Activated gamma-delta T cell treated with anti-CD3 and anti-CD28 coated beads, Interleukin-2, amount 50 U/mL, for 16 hours (primary cell): ENCODE data around the gene PPL.
"Not testable (repeated sequence)": the region's sequence is repeated elsewhere in the genome, so short reads cannot be mapped to it uniquely, and the experiment has no call there.

Experiments
- DNase-seq: peaks from one replicate; pipeline ENCODE4 v3.0.0-alpha.2; 2020; ENCODE audit warnings: low read depth

PPL gene

DNA sequence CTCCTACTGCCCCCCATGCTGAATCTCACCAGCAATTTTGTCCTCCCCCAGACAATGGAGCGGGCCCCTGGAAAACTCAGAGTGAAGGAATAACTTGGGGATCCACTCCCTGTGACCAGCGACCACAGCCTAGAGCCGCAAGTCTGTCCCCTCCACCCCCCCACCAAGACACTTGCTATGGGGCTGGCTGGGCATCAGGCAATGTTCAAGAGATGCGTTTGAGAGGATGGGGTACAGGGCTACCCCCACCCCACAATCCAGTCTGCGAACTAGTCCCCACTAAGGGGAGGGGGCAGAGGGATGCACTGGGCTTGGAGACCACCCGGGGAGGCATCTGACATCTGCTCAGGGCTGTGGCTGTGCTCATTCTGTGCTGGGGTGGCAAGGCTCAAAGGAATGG lies 2.4 kb downstream of the PPL start:
- no peak for DNase-seq

DNA sequence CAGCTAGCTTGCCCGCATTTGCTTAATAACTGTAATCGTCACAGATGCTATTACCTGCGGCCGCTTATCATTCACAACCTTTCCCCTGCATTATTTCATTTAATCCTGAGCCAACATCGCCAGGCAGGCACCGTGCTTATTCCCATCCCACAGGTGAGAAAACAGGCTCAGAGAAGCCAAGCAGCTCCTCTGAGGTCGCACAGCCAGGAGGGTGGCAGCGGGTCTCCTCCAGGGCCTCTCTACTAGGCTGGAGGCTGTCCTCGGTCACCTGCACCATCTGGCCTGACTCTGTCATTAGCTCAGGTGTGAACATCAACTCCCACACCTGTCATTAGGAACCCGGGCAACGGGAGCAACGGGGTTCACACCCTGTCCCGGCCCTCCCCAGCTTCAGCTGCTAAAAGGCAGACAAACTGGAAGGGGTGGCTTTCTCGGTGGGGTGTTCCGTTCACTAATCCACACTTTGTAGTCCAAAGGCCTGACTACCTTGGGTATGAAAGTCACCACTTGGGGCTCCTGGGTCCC lies 3.0 kb downstream of the PPL start:
- DNase-seq, result no peak

DNA sequence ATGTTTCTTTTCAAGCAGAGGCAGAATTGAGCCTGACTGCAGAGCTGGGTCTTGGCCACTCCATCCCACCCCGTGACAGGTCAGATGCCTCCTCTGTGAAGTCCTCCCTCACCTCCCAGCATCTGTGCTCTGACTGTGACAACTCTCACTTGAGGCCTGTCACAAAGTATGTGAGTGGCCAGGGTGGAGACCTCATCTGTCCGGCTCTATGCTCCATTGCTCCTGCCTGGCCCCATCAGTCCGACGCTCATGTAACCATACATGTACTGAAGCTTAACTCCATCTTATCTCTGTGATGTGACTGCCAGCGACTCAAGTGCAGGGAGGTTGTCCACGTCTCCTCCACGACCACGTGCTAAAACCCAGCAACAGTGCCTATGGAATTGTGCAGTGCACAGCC lies 3.5 kb downstream of the PPL start:
- DNase-seq, result no peak

DNA sequence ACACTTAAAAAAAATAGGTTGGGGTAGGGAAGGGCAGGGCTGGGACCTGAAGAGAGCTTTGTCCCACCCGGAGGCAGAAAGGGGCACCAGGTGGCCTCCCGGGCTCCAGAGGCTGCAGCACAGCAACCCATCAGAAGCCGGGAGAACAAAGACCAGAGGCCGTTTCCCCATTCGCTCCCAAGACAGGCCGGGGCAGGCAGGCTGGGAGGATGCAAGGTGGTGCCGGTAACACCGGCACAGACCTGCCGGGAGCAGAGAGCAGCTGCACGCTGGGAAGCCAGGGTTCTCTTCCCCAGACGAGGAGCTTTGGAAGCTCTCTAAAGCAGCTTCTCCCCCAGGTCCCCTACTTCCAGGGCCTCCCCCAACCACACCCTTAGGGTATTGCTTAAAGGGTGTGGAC lies 5.6 kb downstream of the PPL start:
- no peak for DNase-seq

GRCh38 chr16:4929619-4930018 lies 7.3 kb downstream of the PPL start:
- not testable (repeated sequence) for DNase-seq

- no peak for DNase-seq
Observed at GRCh38 chr16:4928227-4928626, 8.7 kb downstream of the PPL start.

DNA sequence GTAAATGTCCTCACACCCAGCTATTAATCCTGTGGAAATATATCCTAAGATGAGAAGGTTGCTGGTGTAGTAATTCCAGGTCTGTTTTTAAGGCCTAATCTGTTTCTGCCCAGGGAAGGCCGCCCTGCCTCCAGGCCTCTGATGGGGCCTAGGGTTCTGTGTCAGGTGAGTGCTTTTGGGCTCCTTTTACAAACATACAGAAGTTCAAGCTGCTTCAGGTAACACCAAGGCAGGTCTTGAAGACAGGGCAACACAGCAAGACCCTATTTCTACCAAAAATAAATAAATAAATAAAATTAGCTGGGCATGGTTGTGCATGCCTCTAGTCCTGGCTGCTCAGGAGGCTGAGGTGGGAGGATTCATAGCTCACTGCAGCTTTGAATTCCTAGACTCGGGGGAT lies 9.3 kb downstream of the PPL start:
- no peak for DNase-seq

- no peak for DNase-seq
Observed at GRCh38 chr16:4926928-4927327, 10.0 kb downstream of the PPL start.

GRCh38 chr16:4925791-4926190 lies 11.2 kb downstream of the PPL start:
- DNase-seq, result no peak

DNA sequence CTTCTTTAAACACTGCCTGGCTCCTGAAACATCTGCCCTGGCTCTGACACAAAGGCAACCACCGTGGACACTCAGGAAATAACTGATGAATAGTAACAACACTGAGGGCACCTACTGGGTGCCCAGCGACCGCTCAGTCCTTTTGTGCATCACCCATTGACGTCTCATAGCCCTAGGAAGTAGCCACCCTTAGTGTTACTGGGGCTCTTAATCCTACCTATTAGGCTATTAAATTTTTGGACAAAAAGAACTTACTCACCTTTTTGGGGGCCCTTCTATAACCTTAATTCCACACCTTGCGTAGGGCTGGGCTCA lies 11.7 kb downstream of the PPL start:
- no peak for DNase-seq

DNA sequence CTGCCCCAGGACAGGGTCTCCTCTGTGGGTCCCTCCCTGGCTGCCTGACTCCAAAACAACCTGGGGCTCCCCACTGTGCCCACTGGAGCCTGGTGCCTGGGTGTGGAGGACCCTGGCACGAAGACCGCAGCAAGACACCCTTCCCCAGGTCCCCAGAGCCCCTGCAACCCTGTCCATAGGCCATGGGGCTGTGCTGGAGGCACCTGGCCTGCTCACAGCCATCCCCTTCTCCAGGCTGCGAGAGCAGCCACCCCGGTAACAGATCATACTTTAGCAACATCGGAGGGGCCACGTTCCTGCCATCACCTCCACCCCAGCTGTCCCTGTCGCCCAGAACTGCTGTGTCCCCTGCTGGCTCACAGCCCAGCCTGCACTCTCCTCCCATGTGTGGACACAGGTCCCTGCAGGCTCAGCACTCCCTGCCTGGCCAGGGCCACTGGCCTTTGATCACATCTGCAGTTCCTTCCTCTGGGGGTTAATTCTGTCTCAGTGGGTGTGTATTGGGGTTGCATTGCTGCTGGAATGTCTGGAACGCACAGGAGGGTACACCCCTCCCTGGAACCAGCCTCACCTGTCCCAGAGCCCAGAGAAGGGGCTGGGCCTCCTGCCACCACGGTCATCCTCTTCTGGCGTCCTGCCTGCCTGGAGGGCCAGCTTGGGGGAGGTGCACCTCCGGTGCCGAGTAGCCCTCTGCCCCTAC lies 12.2 kb downstream of the PPL start:
- DNase-seq, result no peak

- no peak for DNase-seq
Observed at GRCh38 chr16:4923853-4924252, 13.1 kb downstream of the PPL start.

DNA sequence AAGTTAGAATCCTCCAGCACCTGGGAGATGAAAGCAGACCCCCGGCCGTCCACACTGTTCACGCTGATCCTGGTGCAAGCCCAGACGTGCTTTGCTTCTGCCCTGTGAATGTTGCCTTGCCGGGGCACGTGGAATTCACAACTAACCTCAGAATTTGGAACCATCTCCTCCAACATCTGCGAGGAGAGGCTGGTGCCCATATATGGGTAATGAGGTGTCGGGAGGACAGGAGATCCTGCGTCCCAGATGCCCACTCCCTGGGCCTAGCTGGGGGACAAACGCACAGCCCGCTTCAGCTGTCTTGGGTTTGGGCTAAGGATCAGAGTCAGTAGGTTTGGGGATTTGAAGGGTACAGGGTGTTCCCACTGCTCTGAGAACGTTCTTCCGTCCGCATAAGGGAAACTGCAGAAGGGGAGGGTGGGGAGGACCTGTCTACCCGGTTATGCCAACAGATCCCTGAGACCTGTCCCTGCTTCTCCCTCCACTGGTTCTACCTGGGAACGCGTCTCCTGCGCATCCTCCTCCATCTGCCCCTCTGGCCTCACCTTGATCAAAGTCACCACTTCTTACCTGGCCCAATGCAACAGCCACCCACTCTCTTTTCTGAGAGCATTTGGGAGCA lies 14.1 kb downstream of the PPL start:
- no peak for DNase-seq

DNA sequence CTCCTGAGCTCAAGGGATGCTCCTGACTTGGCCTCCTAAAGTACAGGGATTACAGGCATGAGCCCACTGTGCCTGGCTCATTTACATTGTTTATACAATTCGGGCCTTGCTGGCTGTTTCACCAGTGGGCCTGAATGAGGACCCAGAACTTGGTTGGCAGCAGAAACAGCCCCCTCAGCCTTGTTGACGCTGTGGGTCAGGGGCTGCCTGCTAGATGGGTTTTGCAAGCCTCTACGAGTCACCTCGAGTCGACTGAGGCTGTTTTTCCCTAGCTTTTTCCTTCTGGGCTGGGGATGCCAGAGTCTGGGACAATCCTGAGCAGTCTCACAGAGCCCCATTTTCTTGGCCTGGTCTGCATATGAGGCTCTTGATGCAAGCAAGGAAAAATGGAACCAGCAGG lies 16.1 kb downstream of the PPL start:
- DNase-seq, result no peak

DNA sequence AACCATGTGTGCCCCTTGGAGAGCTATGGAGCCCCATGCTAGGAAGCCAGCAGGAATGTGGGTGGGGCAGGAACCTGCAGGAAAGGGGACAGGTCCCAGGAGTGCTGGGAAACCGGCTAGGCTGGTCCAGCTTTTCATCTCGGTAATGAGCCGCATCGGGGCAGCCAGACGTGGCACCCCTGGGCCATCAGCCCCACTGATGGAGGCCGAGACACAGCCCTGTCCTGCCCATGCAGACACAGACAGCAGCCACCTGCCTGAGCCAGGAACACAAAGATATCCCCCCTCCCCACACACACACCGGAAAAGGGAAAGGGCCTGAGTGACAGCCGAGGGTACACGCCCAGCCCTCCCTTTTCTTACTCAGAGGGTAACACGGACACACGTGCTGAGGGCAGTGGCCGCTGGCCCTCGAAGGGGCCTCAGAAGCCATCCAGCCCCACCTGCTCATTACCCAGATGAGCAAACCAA lies 18.1 kb downstream of the PPL start:
- no peak for DNase-seq

DNA sequence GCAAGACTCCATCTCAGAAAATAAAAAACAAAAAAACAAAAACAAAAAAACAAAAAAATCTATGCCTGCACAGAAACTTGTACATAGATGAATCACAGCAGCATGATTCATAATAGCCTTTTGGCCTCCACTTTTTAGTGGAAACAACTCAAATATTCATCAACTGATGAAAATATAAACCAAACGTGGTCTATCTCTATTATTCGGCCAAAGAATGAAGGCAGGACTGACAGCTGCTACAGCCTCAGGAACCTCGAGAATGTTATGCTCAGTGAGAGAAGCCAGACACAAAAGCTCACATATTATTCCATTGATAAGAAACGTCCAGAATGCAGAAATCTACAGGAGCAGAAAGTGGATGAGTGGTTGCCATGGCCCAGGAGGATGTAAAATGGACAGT lies 19.8 kb downstream of the PPL start:
- no peak for DNase-seq

DNA sequence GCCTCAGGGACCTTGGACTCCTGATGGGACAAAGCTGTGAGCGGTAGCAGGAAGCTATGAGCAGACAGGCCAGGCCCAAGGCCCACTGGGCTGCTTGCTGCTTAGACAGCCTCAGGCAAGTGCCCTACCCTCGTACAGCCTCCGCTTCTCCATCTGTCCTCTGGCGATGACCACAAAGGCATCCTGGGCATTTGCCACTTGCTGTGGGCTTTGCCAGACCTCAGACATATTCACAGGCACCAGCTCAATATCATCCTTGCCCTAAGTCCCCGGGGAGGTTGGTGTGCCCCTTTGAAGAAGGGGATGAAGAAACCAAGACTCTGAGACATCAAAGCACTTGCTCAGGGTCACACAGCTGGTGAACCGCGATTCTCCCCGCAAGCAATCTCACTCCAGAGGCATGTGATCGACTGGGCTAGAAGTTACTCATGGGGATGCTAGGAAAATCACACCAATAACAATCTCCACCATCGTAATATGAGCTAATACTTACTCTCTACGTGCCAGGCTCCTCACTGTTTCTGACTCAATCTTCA lies 21.7 kb downstream of the PPL start:
- DNase-seq, result no peak

- no peak for DNase-seq
Observed at GRCh38 chr16:4914528-4915225, 22.3 kb downstream of the PPL start.

- no peak for DNase-seq
Observed at GRCh38 chr16:4913774-4914525, 23.0 kb downstream of the PPL start.

- no peak for DNase-seq
Observed at GRCh38 chr16:4913130-4913773, 23.7 kb downstream of the PPL start.

DNA sequence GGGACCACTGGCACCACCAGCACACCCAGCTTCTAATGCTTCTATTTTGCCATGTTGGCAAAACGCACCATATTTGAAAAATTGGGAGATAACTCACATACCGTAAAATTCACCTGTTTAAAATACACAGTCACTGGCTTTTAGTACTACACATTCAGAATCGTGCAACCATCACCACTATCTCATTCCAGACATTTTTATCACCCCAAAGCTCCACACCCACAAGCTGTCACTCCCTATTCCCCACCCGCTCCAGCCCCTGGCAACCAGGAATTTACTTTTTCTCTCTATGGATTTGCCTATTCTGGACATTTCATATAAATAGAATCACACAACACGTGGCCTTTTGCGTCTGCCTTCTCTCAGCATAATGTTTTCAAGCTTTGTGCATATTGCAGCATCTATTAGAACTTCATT lies 25.0 kb downstream of the PPL start:
- no peak for DNase-seq

GRCh38 chr16:4910828-4911227 lies 26.1 kb downstream of the PPL start:
- DNase-seq, result no peak
